MV-4-11 (cell line): ENCODE measurements around the gene CMC1.
"Not testable (repeated sequence)": the region's sequence is repeated elsewhere in the genome, so short reads cannot be mapped to it uniquely, and the experiment has no call there.

Experiments used
- DNase-seq: peaks from one replicate; lab custom pipeline; 2025; lab: John Stamatoyannopoulos, UW

CMC1 gene

GRCh38 chr3:28241221-28242160, at the start of gene CMC1:
TSS of gene CMC1 (plus strand) at chr3:28241619. CDS start at chr3:28241794, 175 bp downstream.
- peak; percentile 97 for DNase-seq

- no peak for DNase-seq
These were observed 43.3 kb upstream of the CMC1 start for GRCh38 chr3:28198161-28198560.

GRCh38 chr3:28198974-28199373, 42.4 kb upstream of the CMC1 start:
- DNase-seq, result no peak

GRCh38 chr3:28199643-28200042, 41.8 kb upstream of the CMC1 start:
- not testable (repeated sequence) for DNase-seq

GRCh38 chr3:28200366-28200848, 41.0 kb upstream of the CMC1 start:
- DNase-seq, result not testable (repeated sequence)

DNA sequence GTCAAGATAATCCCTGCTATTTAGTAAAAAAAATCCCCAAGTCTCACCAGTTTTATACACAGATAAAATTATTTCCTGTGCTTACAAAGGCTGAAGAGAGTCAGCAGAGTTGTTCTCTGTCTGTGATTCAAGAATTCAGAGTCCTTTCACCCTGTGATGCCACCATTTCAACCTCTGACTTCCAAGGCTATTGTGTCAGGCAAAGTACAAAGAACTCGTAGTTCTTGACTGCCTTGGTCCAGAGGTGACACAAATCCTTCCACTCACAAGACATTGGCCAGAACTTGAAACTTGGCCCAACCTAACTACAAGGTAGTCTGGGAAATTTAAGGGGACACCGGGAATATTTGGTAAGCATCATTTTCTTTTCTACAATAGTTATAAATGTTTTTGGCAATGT, 34.9 kb upstream of the CMC1 start:
- no peak for DNase-seq

DNA sequence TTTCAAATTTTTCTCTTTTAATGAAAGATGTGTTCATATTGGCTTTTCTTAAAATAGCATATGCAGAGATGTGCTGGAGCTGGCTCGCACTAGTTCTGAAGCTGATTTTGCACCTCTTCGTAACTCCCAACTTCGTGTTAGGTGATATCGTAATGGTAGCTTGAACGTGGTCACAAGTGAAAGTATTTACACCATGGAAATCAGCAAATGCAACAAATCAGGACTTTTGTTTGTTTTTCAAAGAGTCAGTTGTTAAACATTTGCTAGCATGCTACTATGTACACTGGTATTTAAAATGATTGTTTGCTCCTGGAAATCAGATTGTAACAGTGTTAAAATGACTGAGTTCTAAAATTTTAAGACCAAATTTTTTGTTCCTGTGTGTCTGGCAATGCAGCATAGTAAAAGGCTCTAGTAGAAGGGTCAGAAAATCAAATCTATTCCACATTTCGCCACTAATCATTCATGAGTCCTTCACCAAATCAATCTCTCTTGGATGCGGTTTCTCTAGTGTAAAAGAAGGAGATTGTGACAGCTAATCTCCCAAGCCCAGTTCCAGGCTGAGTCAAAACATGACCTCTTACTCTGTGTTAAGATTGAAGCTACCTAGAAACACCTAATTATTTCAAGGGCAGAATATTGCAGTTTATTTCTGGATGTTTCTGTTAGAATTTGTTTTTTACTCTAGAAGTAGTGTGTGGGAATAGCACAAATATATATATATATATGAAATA, 34.3 kb upstream of the CMC1 start:
- no peak for DNase-seq

DNA sequence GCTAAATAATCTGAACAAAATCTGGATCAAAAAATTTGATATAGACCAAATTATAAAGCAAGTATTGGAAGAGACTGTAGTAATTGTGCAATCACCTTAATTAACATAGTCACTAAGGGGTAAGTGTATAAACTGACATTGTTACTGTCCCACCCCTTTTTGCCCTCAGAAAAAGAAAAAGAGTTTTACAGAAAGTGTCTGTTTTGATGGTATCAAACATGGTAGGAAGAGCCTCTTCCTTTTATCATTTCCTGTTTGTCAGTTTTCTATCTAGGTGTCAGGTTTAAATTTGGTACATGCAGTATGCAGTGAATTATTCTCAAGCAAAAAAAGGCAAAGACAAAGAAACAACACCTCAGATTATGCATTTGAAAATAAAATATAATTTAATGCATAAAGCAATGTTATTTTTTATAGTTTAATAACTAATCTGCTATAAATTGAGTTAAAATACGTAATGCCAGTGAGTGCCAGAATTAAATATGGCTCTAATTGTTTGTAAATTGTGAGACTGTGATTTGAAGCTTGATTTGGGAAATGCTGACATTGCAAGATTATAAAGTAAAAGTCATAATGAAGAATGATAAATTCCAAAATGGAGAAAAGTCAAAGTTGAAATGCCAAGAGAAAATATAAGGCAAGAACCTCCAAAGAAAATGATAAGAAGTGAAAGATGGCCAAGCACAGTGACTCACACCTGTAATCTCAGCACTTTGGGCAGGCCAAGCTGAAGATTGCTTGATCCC, 30.3 kb upstream of the CMC1 start:
- DNase-seq, result no peak

DNA sequence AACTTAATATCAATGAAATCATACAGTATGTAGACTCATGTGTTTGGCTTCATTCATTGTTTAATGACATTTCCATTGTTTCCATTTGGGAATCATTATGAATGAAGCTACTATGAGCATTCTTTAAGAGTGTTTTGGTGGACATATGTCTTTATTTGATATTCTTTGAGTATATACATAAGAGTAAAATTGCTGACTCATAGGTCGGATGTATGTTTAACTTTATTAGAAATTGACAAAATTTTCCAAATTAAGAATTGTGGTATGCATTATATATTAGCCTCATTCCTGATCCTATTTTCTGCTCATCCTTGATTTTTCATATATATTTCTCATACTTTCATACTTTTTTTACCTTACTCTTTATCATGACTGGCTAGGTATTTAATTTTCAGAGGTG, 28.7 kb upstream of the CMC1 start:
- DNase-seq, result no peak

GRCh38 chr3:28215407-28215806, 26.0 kb upstream of the CMC1 start:
- DNase-seq, result no peak

- no peak for DNase-seq
These were observed 23.1 kb upstream of the CMC1 start for GRCh38 chr3:28218071-28218916.

- DNase-seq, result no peak
These were observed 22.6 kb upstream of the CMC1 start for GRCh38 chr3:28218917-28219198.

GRCh38 chr3:28224430-28224829, 17.0 kb upstream of the CMC1 start:
- no peak for DNase-seq

GRCh38 chr3:28226020-28226419, 15.4 kb upstream of the CMC1 start:
- DNase-seq, result no peak

GRCh38 chr3:28228623-28229022, 12.8 kb upstream of the CMC1 start:
- no peak for DNase-seq

DNA sequence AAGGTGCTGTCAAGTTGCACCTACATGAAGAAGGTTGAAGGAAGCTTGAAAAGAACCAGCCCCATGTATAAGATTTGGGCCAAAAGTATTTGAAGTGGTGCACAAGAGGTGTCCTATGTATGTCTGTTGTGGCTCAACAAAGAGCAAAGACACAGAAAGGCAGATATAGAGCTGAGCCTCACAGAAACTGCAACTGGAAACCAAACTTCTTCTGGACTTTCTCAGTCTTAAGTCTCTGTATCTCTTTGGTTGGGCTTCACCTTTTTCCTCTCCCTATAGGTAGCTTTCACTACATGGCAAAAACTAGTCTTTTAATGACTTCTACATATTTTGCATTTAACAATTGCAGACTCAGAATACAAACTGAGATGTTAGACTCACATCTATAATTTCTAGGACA, 8.8 kb upstream of the CMC1 start:
- no peak for DNase-seq

GRCh38 chr3:28234454-28234853, 7.0 kb upstream of the CMC1 start:
- DNase-seq, result no peak

DNA sequence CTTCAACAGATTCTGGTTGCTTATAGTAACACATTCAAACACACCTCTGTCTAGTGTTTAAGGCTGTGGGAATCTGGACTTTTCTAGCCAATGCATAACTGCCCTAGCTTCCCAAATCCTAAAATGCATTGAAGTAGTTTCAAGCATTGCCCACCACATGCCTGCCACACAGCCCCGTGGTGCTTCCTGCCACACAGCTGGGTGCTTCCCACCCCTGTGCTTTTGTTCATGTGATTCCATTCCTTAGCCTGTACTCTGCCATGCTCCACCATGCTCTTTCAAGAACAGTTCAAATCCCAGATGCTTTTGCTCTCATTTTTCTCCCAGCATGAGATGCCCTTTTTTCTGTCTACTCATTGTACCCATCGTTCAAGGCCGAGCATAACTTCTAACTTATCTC, 2.3 kb upstream of the CMC1 start:
- no peak for DNase-seq

GRCh38 chr3:28240441-28240840, 978 bp upstream of the CMC1 start:
- DNase-seq, result no peak

DNA sequence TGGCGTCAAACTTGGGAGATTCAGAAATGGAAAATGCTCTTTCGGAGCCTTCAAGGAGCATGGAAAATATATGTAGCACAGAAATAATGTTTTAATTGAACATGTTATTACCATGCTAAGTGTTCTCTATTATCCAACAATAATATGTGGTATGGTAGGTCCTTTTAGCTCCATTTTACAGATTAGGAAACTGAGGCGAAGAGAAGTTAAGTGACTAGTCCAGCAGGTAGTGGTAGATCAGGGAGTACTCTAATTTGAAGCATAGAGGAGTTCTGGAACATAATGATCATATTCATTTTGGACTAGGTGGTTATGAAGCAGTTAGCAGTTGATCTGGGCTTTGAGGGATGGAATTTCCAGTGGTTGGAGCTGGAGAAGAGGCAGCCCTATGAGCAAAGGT, 1.1 kb downstream of the CMC1 start:
- DNase-seq, result no peak

DNA sequence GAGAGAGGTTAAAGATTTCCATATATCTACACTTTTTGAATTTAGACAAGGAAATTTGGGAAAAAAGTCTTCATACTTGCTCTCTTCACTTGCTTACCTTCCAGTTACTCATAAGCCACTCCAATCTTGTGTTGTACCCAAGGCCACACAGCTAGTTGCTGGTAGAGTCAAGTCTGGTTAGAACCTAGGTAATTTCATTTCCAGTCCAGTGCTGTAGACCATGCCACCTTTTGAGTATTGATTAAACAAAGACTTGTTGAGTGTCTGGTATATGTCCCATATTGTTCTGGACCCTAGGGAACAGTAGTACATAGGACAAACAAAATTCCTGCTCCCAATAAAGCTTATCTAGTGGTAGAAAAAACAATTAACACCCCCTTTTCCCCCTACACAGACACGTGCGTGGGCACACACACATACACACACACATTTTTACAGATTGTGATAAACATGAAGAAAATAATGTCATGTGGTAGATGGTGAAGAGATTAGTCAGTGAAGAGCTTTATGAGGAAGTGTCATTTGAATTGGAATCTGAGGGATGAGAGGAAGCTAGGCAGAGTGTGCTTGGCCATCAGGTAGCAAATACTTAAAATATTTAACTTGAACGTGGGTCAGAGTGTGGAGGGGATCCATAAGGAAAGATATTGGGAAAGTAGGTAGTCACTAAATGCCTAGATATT, 2.1 kb downstream of the CMC1 start:
- peak; percentile 71 for DNase-seq
